NCI-H1105 treated with DMSO at 0.1 percent for 48 hours (cell line): ENCODE results near the gene HIGD2A.

Experiments
- DNase-seq: peaks from one replicate; lab custom pipeline; 2025; lab: John Stamatoyannopoulos, UW

HIGD2A gene

GRCh38 chr5:176388444-176389134, at the start of gene HIGD2A, which contains the start of gene NOP16:
Gene HIGD2A (plus strand): TSS chr5:176388751. CDS start chr5:176388820, 69 bp downstream.
Gene NOP16 (minus strand): TSS chr5:176388598. CDS start chr5:176388539, 59 bp downstream.
- peak; percentile 92 for DNase-seq

- DNase-seq: no peak
These were observed 49.2 kb upstream of the HIGD2A start for GRCh38 chr5:176339304-176339703.

- DNase-seq: no peak
These were observed 47.0 kb upstream of the HIGD2A start for GRCh38 chr5:176341325-176342157.

GRCh38 chr5:176342158-176342483, 46.4 kb upstream of the HIGD2A start:
- DNase-seq: no peak

- DNase-seq: no peak
These were observed 45.6 kb upstream of the HIGD2A start for GRCh38 chr5:176342766-176343458.

GRCh38 chr5:176350416-176350815, 38.1 kb upstream of the HIGD2A start:
- DNase-seq: no peak

GRCh38 chr5:176352116-176352878, 36.3 kb upstream of the HIGD2A start:
- no peak for DNase-seq

- DNase-seq: no peak
These were observed 35.0 kb upstream of the HIGD2A start for GRCh38 chr5:176353533-176353932.

GRCh38 chr5:176355400-176356178, 33.0 kb upstream of the HIGD2A start:
- DNase-seq: no peak

GRCh38 chr5:176356179-176356566, 32.4 kb upstream of the HIGD2A start:
- no peak for DNase-seq

GRCh38 chr5:176359658-176360057, 28.9 kb upstream of the HIGD2A start:
- no peak for DNase-seq

- DNase-seq: no peak
These were observed 27.6 kb upstream of the HIGD2A start for GRCh38 chr5:176360894-176361436.

- peak; percentile 67 for DNase-seq
These were observed 26.9 kb upstream of the HIGD2A start, which contains the start of gene KIAA1191 for GRCh38 chr5:176361437-176362232. Gene KIAA1191 (minus strand): TSS chr5:176361764. CDS start chr5:176359508, 2,256 bp downstream.

GRCh38 chr5:176362233-176362490, 26.4 kb upstream of the HIGD2A start:
- no peak for DNase-seq

GRCh38 chr5:176364765-176365350, 23.7 kb upstream of the HIGD2A start:
- no peak for DNase-seq

- DNase-seq: peak; percentile 19
These were observed 23.0 kb upstream of the HIGD2A start, which contains the start of gene ARL10 for GRCh38 chr5:176365351-176366231. Gene ARL10 (plus strand): TSS chr5:176365487. CDS start chr5:176365564, 77 bp downstream.

GRCh38 chr5:176366232-176366894, 22.2 kb upstream of the HIGD2A start:
- DNase-seq: no peak

- DNase-seq: no peak
These were observed 19.8 kb upstream of the HIGD2A start for GRCh38 chr5:176368726-176369125.
